Skeletal muscle satellite cell (primary cell): ENCODE measurements around the gene VPS54.
"Not testable (repeated sequence)": the region's sequence is repeated elsewhere in the genome, so short reads cannot be mapped to it uniquely, and the experiment has no call there.

Experiments
- H3K27me3 ChIP-seq: 2 replicates; pipeline ENCODE4 v1.7.0; 2013; ENCODE audit warnings: low read length; ENCODE audit not compliant: control insufficient read depth, insufficient read depth
- H3K36me3 ChIP-seq: 2 replicates; pipeline ENCODE4 v1.7.0; 2013; ENCODE audit warnings: mild to moderate bottlenecking, control low read depth, low read length; ENCODE audit not compliant: insufficient read depth
- H3K4me1 ChIP-seq: 2 replicates; pipeline ENCODE4 v1.7.0; 2013; ENCODE audit warnings: low read length; ENCODE audit not compliant: control insufficient read depth, insufficient read depth
- H3K4me2 ChIP-seq: 2 replicates; pipeline ENCODE4 v1.7.0; 2013; ENCODE audit warnings: mild to moderate bottlenecking, low read length
- H3K4me3 ChIP-seq: 2 replicates; pipeline ENCODE4 v1.7.0; 2013; ENCODE audit warnings: low read length
- H3K9ac ChIP-seq: 2 replicates; pipeline ENCODE4 v1.7.0; 2013; ENCODE audit warnings: mild to moderate bottlenecking, low read depth, low read length, moderate library complexity
- H3K9me3 ChIP-seq: replicated peaks from 2 replicates; pipeline ENCODE4 v1.7.0; 2013; ENCODE audit warnings: mild to moderate bottlenecking, control low read depth, low read length

VPS54 gene

DNA sequence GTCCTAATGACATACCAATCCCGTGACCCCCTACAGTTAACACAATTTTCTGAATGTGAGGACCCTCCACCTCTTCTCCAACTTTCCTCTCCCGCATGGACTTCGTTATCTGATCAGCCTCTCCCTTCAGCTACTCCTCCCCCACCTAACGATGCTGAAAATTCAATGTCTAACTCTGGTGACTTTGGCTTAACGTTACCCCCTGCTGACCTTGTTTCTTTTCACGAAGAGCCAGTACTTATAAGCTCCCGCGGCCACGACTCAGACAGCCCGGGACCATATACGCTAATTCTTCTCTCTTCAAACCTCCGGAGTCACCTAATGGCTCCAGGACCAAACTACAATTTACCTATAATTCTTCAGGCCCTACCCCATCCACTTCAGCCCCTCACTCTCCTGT, 29.2 kb downstream of the VPS54 start:
- Histone ChIP-seq H3K9ac (no peak overlapping the region), H3K36me3 (no peaks in the 10 kb centered on the region), H3K4me3 (no peak overlapping the region), H3K4me1 (peaks cover 4% of the 10 kb centered on the region), H3K4me2 (no peak overlapping the region), H3K27me3 (no peaks in the 10 kb centered on the region), H3K9me3 (no peaks in the 10 kb centered on the region)

DNA sequence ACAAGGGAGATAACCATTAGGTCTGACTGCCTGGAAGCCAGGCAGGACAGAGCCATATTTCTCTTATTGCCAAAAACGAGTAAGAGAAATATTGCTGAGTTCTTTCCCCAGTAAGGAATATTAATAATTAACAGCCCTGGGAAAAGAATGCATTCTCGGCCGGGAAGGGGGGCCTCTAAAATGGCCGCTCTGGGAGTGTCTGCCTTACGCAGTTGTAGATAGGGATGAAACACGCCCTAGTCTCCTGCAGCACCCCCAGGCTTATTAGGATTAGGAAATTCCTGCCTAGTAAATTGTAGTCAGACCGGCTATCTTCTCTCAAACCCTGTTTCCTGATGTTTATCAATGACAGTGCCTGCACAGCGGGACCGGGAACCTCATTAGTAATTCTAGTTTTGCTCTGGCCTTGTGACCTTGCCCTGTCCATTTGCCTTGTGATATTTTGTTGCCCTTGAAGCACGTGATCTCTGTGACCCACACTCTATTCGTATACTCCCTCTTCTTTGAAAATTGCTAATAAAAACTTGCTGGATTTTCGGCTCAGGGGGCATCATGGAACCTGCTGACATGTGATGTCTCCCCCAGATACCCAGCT, 30.3 kb downstream of the VPS54 start:
- not testable (repeated sequence) for H3K4me2 ChIP-seq, H3K9me3 ChIP-seq, H3K4me3 ChIP-seq, H3K9ac ChIP-seq, H3K27me3 ChIP-seq, H3K4me1 ChIP-seq, H3K36me3 ChIP-seq

DNA sequence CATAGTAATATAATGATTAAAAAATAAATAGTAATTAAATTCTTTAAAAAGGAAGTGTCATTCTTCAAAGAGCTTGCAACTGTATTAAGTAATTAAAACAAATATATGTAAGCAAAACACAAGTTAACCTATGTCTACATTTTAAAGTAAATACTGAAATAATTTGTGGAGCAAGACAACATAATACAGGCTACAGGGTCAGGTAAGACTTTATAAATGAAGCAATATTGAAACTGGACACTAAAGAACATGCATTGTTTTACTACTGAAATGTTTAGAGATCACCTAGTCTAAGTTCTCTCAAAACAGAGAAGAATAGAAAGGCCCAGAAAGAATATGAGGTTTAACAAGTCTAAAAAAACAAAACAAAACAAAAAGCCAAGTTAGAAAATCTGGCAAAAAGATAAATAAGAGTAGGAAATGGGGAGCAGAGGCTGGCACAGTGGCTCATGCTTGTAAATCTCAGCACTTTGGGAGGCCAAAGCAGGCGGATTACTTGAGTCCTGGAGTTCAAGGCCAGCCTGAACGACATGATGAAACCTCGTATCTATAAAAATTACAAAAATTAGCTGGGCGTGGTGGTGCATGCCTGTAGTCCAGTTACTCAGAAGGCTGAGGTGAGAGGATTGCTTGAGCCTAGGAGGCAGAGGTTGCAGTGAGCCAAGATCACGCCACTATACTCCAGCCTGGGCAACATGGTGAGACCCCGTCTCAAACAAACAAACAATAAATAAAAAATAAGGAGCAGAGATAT, 34.4 kb downstream of the VPS54 start:
- Histone ChIP-seq H3K36me3 (peaks cover 20% of the 10 kb centered on the region), H3K9ac (no peak overlapping the region), H3K4me1 (no peaks in the 10 kb centered on the region), H3K4me3 (no peak overlapping the region), H3K27me3 (no peaks in the 10 kb centered on the region), H3K4me2 (no peak overlapping the region), H3K9me3 (no peaks in the 10 kb centered on the region)

DNA sequence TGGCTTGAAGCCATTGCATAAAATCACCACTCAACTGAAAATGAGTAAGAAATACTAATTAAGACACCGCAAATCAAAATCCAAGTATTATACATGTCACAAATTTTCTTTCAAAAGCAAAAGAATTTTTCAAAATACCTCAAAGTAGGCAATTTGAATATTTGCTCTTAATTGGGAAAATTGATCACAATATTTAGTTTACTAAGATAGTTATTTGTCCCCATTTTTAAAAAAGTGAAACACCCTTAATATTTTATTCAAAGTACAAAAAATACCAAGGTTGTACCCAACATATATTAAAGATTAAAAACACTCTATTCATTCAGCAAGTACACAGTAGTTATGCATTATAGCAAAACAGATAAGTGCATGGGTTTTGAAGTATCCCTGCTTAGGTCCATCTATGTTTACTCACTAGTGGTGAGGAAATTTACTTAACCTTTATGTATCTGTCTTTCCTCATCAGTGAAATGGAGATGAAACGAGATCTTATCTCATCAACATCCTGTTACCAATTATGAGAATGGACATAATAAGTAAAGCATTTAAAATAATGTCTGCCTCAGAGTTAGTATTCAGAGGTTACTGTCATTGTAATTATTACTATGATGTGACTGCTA, 35.1 kb downstream of the VPS54 start:
- Histone ChIP-seq H3K4me3 (no peak overlapping the region), H3K9ac (no peak overlapping the region), H3K4me2 (no peak overlapping the region), H3K4me1 (no peaks in the 10 kb centered on the region), H3K27me3 (no peaks in the 10 kb centered on the region), H3K36me3 (peaks cover 21% of the 10 kb centered on the region), H3K9me3 (no peaks in the 10 kb centered on the region)

DNA sequence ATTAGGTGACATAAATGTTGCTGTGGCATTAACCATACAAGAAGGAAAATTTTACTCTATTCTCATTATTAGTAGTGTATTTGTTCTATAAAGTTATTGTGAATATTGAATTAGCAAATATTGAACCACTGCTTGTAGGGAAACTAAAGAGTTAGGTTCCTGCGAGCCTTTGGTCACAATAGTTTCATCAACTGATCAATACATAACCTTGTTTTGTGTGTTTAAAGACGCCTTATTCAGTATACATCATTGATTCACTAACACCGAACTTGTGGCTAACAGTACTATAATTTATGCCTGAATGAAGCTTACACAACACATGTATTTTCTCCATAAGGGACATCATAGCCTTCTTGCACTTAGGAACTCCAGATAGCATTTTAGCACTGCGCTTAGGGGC, 36.9 kb downstream of the VPS54 start:
- H3K9ac ChIP-seq = no peak overlapping the region
- H3K4me2 ChIP-seq = no peak overlapping the region
- H3K4me1 ChIP-seq = no peaks in the 10 kb centered on the region
- H3K36me3 ChIP-seq = peaks cover 26% of the 10 kb centered on the region
- no peaks in the 10 kb centered on the region for H3K27me3 ChIP-seq
- H3K9me3 ChIP-seq = no peaks in the 10 kb centered on the region
- H3K4me3 ChIP-seq = no peak overlapping the region

DNA sequence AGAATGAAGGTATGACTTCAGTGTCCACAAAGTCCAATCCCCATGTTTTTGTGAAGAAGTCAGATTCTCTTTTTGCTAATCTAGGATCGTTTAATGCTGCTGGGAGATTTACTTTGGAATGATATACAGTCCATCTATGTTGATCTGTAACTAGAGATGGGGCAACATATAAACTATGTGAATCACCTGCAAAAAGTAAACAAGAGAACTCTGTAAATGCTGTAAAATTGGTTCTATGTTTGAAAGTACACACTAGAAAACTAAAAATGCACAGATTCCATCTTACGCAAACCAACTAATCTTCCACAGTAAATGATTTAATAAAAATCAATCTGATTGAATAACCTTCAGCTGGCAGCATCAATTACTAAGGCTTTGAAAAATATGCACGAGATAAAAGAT, 37.5 kb downstream of the VPS54 start:
- no peak overlapping the region for H3K4me3 ChIP-seq
- H3K27me3 ChIP-seq = no peaks in the 10 kb centered on the region
- no peaks in the 10 kb centered on the region for H3K9me3 ChIP-seq
- H3K4me1 ChIP-seq = no peaks in the 10 kb centered on the region
- H3K9ac ChIP-seq = no peak overlapping the region
- H3K36me3 ChIP-seq = peaks cover 27% of the 10 kb centered on the region
- no peak overlapping the region for H3K4me2 ChIP-seq

DNA sequence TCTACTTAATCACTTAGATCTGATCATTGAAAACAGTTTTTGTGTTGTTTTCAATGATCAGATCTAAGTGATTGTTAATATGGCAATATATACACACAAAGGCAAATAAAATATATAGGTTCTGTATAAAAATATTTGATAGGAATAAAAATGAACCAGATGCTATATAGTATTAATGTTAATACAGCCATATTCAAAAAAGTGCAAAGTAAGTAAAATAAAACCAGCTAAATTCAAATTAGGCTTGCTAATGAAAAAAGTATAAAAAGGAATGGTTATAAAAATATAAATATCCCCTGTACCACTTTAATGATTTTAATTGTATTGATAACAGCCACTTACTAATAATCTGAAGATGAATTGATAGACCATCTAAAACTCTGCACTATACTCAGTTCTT, 38.4 kb downstream of the VPS54 start:
- Histone ChIP-seq H3K9me3 (no peaks in the 10 kb centered on the region), H3K4me3 (no peak overlapping the region), H3K9ac (no peak overlapping the region), H3K4me1 (no peaks in the 10 kb centered on the region), H3K27me3 (no peaks in the 10 kb centered on the region), H3K4me2 (no peak overlapping the region), H3K36me3 (peaks cover 27% of the 10 kb centered on the region)

DNA sequence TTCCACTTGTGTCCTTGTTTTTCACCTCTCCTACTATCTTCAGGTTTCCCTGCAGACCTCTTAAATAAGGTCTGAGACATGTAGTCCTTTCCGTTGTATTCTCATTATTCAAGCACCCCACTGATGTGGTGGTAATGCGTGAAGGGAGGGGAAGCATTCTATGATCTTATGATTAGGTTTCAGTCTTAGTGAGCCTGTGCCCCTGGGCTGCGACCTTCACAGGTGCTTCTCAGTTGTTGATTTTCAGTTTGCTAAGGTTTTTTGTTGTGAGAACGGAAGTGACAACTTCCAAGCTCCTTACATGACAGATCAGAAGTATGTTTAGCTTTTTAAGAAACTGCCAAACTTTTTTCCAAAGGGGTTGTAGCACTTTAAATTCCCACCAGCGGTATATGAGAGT, 41.3 kb downstream of the VPS54 start:
- no peak overlapping the region for H3K4me3 ChIP-seq
- H3K9ac ChIP-seq = no peak overlapping the region
- H3K4me1 ChIP-seq = no peaks in the 10 kb centered on the region
- no peaks in the 10 kb centered on the region for H3K9me3 ChIP-seq
- no peaks in the 10 kb centered on the region for H3K27me3 ChIP-seq
- peaks cover 34% of the 10 kb centered on the region for H3K36me3 ChIP-seq
- no peak overlapping the region for H3K4me2 ChIP-seq

DNA sequence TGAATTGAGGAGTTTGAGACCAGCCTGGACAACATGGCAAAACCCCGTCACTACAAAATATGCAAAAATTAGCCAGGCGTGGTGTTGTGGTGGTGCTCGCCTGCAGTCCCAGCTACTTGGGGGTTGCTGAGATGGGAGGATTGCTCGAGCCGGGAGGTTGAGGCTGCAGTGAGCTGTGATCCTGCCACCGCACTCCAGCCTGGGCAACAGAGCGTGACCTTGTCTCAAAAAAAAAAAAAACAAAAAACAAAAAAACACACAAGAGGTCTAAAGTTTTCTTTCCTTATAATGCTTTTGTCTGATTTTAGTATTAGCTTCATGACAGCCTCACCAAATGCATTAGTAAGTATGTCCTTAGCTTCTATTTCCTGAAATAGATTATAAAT, 43.1 kb downstream of the VPS54 start:
- Histone ChIP-seq H3K9ac (no peak overlapping the region), H3K27me3 (no peaks in the 10 kb centered on the region), H3K36me3 (peaks cover 30% of the 10 kb centered on the region), H3K4me3 (no peak overlapping the region), H3K4me1 (no peaks in the 10 kb centered on the region), H3K4me2 (no peak overlapping the region), H3K9me3 (no peaks in the 10 kb centered on the region)

DNA sequence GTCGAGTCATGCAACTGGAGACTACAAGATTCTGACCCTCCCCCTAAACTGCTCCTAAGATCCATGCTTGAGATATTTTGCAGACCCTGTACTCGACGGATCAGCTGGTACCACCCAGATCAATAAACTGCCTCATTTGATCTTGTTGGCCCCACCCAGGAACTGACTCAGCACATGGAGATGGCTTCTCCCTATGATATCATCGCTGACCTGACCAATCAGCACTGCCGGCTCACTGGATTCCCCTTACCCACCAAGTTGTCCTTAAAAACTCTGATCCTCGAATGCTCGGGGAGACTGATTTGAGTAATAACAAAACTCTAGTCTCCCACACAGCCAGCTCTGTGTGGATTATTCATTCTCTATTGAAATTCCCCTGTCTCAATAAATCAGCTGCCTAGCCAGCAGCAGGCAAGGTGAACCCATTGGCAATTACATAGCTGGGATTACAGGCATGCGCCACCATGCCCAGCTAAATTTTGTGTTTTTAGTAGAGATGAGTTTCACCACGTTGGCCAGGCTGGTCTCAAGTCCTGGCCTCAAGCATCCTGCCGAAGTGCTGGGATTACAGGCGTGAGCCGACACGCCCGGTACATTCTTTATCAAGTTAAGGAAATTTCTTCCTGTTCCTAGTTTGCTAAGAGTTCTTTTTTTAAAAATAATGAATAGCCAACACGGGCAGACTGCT, 43.6 kb downstream of the VPS54 start:
- Histone ChIP-seq H3K4me2 (no peak overlapping the region), H3K9ac (no peak overlapping the region), H3K36me3 (peaks cover 26% of the 10 kb centered on the region), H3K4me1 (no peaks in the 10 kb centered on the region), H3K9me3 (no peaks in the 10 kb centered on the region), H3K27me3 (no peaks in the 10 kb centered on the region), H3K4me3 (no peak overlapping the region)

DNA sequence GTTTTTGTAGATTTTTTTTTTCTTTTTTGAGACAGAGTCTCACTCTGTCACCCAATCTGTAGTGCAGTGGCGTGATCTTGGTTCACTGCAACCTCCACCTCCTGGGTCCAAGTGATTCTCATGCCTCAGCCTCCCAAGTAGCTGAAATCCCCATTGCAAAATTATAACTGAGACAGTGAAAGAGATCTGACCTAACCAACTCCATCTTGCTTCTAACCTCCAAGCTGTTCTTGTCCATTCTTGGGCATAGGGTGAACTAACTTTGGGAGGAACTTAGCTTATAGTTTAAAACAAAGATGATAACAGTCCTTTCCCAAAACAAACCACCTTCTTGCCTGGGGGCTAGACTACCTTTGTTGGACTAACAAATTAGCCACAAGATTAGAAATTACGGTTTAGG, 44.2 kb downstream of the VPS54 start:
- H3K9ac ChIP-seq, H3K4me1 ChIP-seq, H3K27me3 ChIP-seq, H3K9me3 ChIP-seq, H3K4me2 ChIP-seq, H3K4me3 ChIP-seq: not testable (repeated sequence)
- peaks cover 27% of the 10 kb centered on the region for H3K36me3 ChIP-seq
